ENCODE data around the gene TCF4.

TCF4 gene

DNA sequence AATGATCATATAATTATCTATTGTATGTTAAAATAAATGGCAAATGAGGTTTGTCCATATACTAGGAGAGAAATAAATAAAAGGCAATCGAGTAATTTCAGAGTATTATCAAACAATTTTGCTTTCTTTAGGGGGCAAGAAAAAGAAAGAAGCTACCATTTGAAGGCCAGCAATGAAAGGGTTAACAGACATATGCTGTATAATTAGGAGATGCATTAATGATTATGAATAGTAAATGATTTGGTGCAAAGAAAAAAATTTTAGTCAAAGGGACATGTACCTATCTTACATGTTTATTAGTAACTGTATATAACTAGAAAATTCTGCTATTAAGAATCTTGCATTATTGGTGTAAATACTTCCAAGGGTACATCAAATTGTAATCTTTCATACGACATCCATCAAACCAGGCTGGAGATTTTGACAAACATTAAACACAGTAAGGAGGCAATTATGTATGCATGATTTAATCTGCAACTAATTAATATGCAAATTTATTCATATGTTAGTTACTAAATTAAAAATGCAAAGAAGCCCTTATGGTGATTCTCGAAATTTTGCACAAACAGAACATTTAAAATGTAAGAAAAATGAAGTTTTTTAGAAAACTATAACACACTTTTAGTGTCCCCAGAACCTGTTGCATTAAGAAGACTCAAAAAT lies 251.4 kb downstream of the TCF4 start:
- Histone ChIP-seq H3K27ac (ENCODE audit: low read length) (no peak overlapping the region), H3K79me2 (ENCODE audit: low read length) (no peaks in the 10 kb centered on the region), H3K4me3 (ENCODE audit: low read length) (no peak overlapping the region), H3K4me1 (ENCODE audit: low read length) (no peaks in the 10 kb centered on the region), H2AFZ (ENCODE audit: low read length) (no peak overlapping the region), H3K9me3 (replicated peaks; ENCODE audit: insufficient read depth, low read length) (no peaks in the 10 kb centered on the region), H3K9ac (ENCODE audit: low read length) (no peak overlapping the region), H4K20me1 (ENCODE audit: insufficient read depth, low read length) (no peaks in the 10 kb centered on the region), H3F3A (ENCODE audit: insufficient read depth, low read length) (no peaks in the 10 kb centered on the region), H3K4me2 (ENCODE audit: low read depth, low read length) (no peak overlapping the region), H3K27me3 (replicated peaks; ENCODE audit: insufficient read depth, low read length) (no peaks in the 10 kb centered on the region), H3K9me2 (replicated peaks; ENCODE audit: insufficient read depth, low read length) (no peaks in the 10 kb centered on the region), H3K36me3 (replicated peaks; ENCODE audit: insufficient read depth, low read length) (no peaks in the 10 kb centered on the region)
- DNase-seq, result no peak
- TF ChIP-seq EZH2 (optimal IDR thresholded peaks at IDR 0.05; ENCODE audit: low read depth, low read length) (no peak), EZH2phosphoT487 (IDR thresholded peaks at IDR 0.05; ENCODE audit: low read length) (no peak)
- TF ChIP-seq, protein P1, sequence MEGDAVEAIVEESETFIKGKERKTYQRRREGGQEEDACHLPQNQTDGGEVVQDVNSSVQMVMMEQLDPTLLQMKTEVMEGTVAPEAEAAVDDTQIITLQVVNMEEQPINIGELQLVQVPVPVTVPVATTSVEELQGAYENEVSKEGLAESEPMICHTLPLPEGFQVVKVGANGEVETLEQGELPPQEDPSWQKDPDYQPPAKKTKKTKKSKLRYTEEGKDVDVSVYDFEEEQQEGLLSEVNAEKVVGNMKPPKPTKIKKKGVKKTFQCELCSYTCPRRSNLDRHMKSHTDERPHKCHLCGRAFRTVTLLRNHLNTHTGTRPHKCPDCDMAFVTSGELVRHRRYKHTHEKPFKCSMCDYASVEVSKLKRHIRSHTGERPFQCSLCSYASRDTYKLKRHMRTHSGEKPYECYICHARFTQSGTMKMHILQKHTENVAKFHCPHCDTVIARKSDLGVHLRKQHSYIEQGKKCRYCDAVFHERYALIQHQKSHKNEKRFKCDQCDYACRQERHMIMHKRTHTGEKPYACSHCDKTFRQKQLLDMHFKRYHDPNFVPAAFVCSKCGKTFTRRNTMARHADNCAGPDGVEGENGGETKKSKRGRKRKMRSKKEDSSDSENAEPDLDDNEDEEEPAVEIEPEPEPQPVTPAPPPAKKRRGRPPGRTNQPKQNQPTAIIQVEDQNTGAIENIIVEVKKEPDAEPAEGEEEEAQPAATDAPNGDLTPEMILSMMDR (IDR thresholded peaks at IDR 0.05; ENCODE audit: low read length), result no peak

- no peaks in the 10 kb centered on the region for H4K20me1 ChIP-seq (ENCODE audit: insufficient read depth, low read length)
- H3K4me1 ChIP-seq (ENCODE audit: low read length), result no peaks in the 10 kb centered on the region
- no peak overlapping the region for H2AFZ ChIP-seq (ENCODE audit: low read length)
- H3K79me2 ChIP-seq (ENCODE audit: low read length), result no peaks in the 10 kb centered on the region
- H3K27ac ChIP-seq (ENCODE audit: low read length), result no peak overlapping the region
- H3K27me3 ChIP-seq (replicated peaks; ENCODE audit: insufficient read depth, low read length), result no peaks in the 10 kb centered on the region
- H3K9ac ChIP-seq (ENCODE audit: low read length), result no peak overlapping the region
- no peaks in the 10 kb centered on the region for H3F3A ChIP-seq (ENCODE audit: insufficient read depth, low read length)
- no peak for TF ChIP-seq EZH2 (optimal IDR thresholded peaks at IDR 0.05; ENCODE audit: low read depth, low read length)
- TF ChIP-seq, protein P1 (IDR thresholded peaks at IDR 0.05; ENCODE audit: low read length), result no peak
- no peak for TF ChIP-seq EZH2phosphoT487 (IDR thresholded peaks at IDR 0.05; ENCODE audit: low read length)
- no peaks in the 10 kb centered on the region for H3K9me3 ChIP-seq (replicated peaks; ENCODE audit: insufficient read depth, low read length)
- no peak for DNase-seq
- H3K4me2 ChIP-seq (ENCODE audit: low read depth, low read length), result no peak overlapping the region
- no peaks in the 10 kb centered on the region for H3K36me3 ChIP-seq (replicated peaks; ENCODE audit: insufficient read depth, low read length)
- H3K9me2 ChIP-seq (replicated peaks; ENCODE audit: insufficient read depth, low read length), result no peaks in the 10 kb centered on the region
- H3K4me3 ChIP-seq (ENCODE audit: low read length), result no peak overlapping the region
These were observed 253.1 kb downstream of the TCF4 start for GRCh38 chr18:55334875-55335274.

GRCh38 chr18:55331301-55331700 lies 256.7 kb downstream of the TCF4 start:
- no peaks in the 10 kb centered on the region for H3F3A ChIP-seq (ENCODE audit: insufficient read depth, low read length)
- DNase-seq, result no peak
- no peak overlapping the region for H2AFZ ChIP-seq (ENCODE audit: low read length)
- TF ChIP-seq, protein P1 (IDR thresholded peaks at IDR 0.05; ENCODE audit: low read length), result no peak
- TF ChIP-seq EZH2 (optimal IDR thresholded peaks at IDR 0.05; ENCODE audit: low read depth, low read length) (no peak), EZH2phosphoT487 (IDR thresholded peaks at IDR 0.05; ENCODE audit: low read length) (no peak)
- H3K4me2 ChIP-seq (ENCODE audit: low read depth, low read length), result no peak overlapping the region
- H3K27me3 ChIP-seq (replicated peaks; ENCODE audit: insufficient read depth, low read length), result no peaks in the 10 kb centered on the region
- H3K9ac ChIP-seq (ENCODE audit: low read length), result no peak overlapping the region
- H3K9me3 ChIP-seq (replicated peaks; ENCODE audit: insufficient read depth, low read length), result no peaks in the 10 kb centered on the region
- no peaks in the 10 kb centered on the region for H3K36me3 ChIP-seq (replicated peaks; ENCODE audit: insufficient read depth, low read length)
- H3K4me3 ChIP-seq (ENCODE audit: low read length), result no peak overlapping the region
- peaks cover 10% of the 10 kb centered on the region; the same call in 1 of the 2 replicates for H3K4me1 ChIP-seq (ENCODE audit: low read length)
- H3K27ac ChIP-seq (ENCODE audit: low read length), result no peak overlapping the region
- no peaks in the 10 kb centered on the region for H3K79me2 ChIP-seq (ENCODE audit: low read length)
- no peaks in the 10 kb centered on the region for H4K20me1 ChIP-seq (ENCODE audit: insufficient read depth, low read length)
- H3K9me2 ChIP-seq (replicated peaks; ENCODE audit: insufficient read depth, low read length), result no peaks in the 10 kb centered on the region
